ENCODE measurements around the gene GLCE. TPM values are rescaled to one million over a fixed set of nuclear protein-coding genes. Genes with fewer than 3 reads are reported as not detected.
A peak's percentile ranks its signal among the peaks of the same experiment; 100 is the strongest.
"Not testable (repeated sequence)": the region's sequence is repeated elsewhere in the genome, so short reads cannot be mapped to it uniquely, and the experiment has no call there.

The GLCE gene
- total RNA-seq, 1 donor from 2014 or later = 23.8 TPM

GRCh38 chr15:69299943-69300588, 139.6 kb downstream of the GLCE start:
- Histone ChIP-seq H3K36me3 (no peaks in the 10 kb centered on the region), H3K27me3 (no peaks in the 10 kb centered on the region), H3K9me3 (no peaks in the 10 kb centered on the region), H3K27ac (no peak overlapping the region), H3K4me3 (peak overlapping the region; percentile 64), H3K4me1 (peaks cover 8% of the 10 kb centered on the region)
- no peak for TF ChIP-seq CTCF (IDR thresholded peaks at IDR 0.05)
- ATAC-seq = peak; percentile 1
- peak; percentile 54 for DNase-seq
- intact Hi-C loops (cut with DNase I) = no loop called here

GRCh38 chr15:69301101-69301500, 140.7 kb downstream of the GLCE start:
- H3K27me3 ChIP-seq; H3K4me3 ChIP-seq; ATAC-seq; H3K27ac ChIP-seq; H3K36me3 ChIP-seq; H3K9me3 ChIP-seq; intact Hi-C loops (cut with DNase I); H3K4me1 ChIP-seq: not testable (repeated sequence)
- DNase-seq = peak; percentile 32

- H3K36me3 ChIP-seq; H3K4me1 ChIP-seq; ATAC-seq; intact Hi-C loops (cut with DNase I); DNase-seq; H3K27ac ChIP-seq; H3K4me3 ChIP-seq; H3K9me3 ChIP-seq; H3K27me3 ChIP-seq: not testable (repeated sequence)
These were observed 141.7 kb downstream of the GLCE start for GRCh38 chr15:69302087-69302486.

GRCh38 chr15:69302929-69303328, 142.5 kb downstream of the GLCE start:
- Histone ChIP-seq H3K9me3 (no peaks in the 10 kb centered on the region), H3K36me3 (no peaks in the 10 kb centered on the region), H3K27me3 (no peaks in the 10 kb centered on the region), H3K27ac (no peak overlapping the region), H3K4me3 (no peak overlapping the region), H3K4me1 (peaks cover 13% of the 10 kb centered on the region)
- ATAC-seq = no peak
- DNase-seq = no peak
- intact Hi-C loops (cut with DNase I) = no loop called here
- TF ChIP-seq CTCF (IDR thresholded peaks at IDR 0.05) = no peak

- peak; percentile 43 for DNase-seq
- H3K4me3 ChIP-seq = no peak overlapping the region
- peaks cover 13% of the 10 kb centered on the region for H3K4me1 ChIP-seq
- intact Hi-C loops (cut with DNase I) = no loop called here
- no peaks in the 10 kb centered on the region for H3K27me3 ChIP-seq
- H3K36me3 ChIP-seq = no peaks in the 10 kb centered on the region
- TF ChIP-seq CTCF (IDR thresholded peaks at IDR 0.05) = peak; percentile 15
- no peak for ATAC-seq
- no peak overlapping the region for H3K27ac ChIP-seq
- H3K9me3 ChIP-seq = no peaks in the 10 kb centered on the region
These were observed 143.1 kb downstream of the GLCE start for GRCh38 chr15:69303337-69304181.

GRCh38 chr15:69304182-69304545, 143.7 kb downstream of the GLCE start:
- DNase-seq (peak; percentile 51), ATAC-seq (peak; percentile 36)
- H3K4me1 ChIP-seq = peaks cover 13% of the 10 kb centered on the region

More at GRCh38 chr15:69304182-69304545, 143.7 kb downstream of the GLCE start:
- no peaks in the 10 kb centered on the region for H3K27me3 ChIP-seq
- H3K4me3 ChIP-seq = no peak overlapping the region
- H3K9me3 ChIP-seq = no peaks in the 10 kb centered on the region
- no peak for TF ChIP-seq CTCF (IDR thresholded peaks at IDR 0.05)
- H3K36me3 ChIP-seq = no peaks in the 10 kb centered on the region
- H3K27ac ChIP-seq = no peak overlapping the region
- intact Hi-C loops (cut with DNase I) = no loop called here
